GM19324 (cell line): ENCODE data around the gene OLIG1.

Experiments
- ATAC-seq: cut with Tn5 transposase; IDR thresholded peaks from one replicate; pipeline ENCODE4 v1.9.1; 2021; ENCODE audit warnings: mild to moderate bottlenecking, moderate library complexity; ENCODE audit not compliant: unreplicated experiment, low FRiP score

The OLIG1 gene

GRCh38 chr21:33059380-33059841 is 10.5 kb upstream of the OLIG1 start:
- ATAC-seq, result no peak

GRCh38 chr21:33061233-33061632 is 8.7 kb upstream of the OLIG1 start:
- ATAC-seq, result no peak

GRCh38 chr21:33063375-33063883 is 6.5 kb upstream of the OLIG1 start:
- no peak for ATAC-seq

DNA sequence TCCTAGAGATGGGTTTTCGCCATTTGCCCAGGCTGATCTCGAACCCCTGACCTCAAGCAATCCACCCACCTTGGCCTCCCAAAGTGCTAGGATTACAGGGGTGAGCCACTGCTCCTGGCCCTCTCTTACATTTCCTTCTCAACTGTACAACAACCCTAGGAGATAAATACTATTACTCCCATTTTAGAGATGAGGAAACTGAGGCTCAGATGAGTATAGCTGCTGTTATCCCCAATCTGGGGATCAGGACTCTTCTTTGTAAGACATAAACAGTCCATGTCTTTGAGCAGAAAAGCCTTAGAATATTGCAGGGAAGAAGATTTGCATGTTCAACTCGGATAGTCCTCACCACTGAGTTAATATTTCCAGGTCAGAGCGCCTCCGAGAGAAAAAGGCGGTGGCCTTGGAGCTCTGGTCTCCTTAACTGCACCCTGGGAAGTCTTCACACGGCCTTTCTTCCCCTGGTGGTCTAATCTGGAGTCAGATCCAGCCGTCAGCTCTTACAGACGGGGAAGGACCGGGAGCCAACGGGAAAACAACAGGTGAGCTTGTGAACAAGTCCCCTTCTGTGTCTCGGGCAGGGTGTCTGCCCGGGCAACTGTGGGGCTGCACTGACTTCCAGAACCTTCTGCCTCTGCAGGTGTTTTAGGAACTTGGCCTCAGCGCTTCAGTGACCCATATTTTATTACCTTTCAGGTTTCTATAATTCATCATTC is 5.9 kb upstream of the OLIG1 start:
- no peak for ATAC-seq

DNA sequence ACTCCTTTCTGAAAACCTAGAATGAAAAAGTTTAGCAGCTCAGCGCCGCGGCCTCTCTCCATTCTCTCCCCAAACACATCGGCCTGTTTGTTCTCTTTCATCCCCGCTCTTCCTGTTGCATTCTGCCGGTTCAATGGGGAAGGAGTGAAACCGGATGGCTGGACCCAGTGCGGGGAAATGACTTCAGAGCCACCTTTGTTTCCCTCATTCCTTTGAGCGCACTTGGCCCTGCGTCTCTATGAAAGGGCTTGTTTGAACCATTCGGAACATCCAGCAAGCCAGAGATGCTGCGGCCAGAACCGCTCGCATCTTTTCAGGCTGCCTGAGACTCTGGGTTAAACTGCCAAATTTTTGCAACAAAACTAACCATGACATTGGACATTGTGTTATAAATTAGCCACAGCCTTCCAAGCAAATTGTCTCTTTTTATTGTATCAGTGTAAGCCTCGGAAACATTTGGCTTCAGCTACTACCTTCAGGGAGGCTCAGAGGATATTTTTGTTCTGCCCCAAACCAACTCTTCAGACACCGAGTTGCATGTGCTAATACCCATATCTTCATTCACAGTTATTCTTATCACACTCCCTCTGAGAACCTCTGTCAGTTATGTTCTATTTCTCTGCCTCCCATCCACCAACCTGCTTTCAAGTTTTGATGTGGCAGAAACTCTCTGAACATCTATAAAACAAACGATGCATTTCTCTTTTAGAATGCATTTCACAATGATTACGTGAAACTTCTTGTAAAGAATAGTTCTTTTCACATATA is 5.1 kb upstream of the OLIG1 start:
- no peak for ATAC-seq

- ATAC-seq, result no peak
Measured at GRCh38 chr21:33067043-33067442, 2.9 kb upstream of the OLIG1 start.

GRCh38 chr21:33067457-33067856 is 2.5 kb upstream of the OLIG1 start:
- ATAC-seq, result no peak

DNA sequence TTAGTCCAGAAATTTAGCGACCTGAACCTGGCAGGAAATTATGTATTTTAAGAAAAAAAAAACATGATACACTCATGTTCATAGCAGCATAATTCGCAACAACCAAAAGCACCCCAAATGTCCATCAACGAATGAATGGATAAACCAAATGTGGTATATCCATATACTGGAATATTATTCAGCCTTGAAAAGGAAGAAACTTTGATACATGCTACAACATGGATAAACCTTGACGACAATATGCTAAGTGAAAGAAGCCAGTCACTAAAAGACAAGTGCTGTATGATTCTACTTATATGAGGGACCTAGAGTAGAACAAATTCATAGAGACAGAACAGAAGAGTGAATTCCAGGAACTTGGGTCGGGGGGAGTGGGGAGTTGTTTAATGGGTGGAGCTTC is 698 bp upstream of the OLIG1 start:
- ATAC-seq, result no peak

GRCh38 chr21:33069645-33069993 is 322 bp upstream of the OLIG1 start:
- ATAC-seq, result no peak

GRCh38 chr21:33070744-33070997 is 730 bp downstream of the OLIG1 start:
- no peak for ATAC-seq

DNA sequence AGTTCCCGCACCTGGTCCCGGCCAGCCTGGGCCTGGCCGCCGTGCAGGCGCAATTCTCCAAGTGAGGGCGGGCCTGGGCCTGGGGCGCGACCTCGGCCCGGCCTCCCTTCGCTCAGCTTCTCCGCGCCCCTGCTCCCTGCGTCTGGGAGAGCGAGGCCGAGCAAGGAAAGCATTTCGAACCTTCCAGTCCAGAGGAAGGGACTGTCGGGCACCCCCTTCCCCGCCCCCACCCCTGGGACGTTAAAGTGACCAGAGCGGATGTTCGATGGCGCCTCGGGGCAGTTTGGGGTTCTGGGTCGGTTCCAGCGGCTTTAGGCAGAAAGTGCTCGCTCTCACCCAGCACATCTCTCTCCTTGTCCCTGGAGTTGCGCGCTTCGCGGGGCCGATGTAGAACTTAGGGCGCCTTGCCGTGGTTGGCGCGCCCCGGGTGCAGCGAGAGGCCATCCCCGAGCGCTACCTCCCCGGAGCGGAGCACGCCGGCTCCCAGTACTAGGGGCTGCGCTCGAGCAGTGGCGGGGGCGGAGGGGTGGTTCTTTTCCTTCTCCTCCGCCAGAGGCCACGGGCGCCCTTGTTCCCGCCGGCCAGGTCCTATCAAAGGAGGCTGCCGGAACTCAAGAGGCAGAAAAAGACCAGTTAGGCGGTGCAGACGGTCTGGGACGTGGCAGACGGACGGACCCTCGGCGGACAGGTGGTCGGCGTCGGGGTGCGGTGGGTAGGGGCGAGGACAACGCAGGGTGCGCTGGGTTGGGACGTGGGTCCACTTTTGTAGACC is 1.2 kb downstream of the OLIG1 start:
- no peak for ATAC-seq

GRCh38 chr21:33071770-33072306 is 1.9 kb downstream of the OLIG1 start:
- no peak for ATAC-seq

DNA sequence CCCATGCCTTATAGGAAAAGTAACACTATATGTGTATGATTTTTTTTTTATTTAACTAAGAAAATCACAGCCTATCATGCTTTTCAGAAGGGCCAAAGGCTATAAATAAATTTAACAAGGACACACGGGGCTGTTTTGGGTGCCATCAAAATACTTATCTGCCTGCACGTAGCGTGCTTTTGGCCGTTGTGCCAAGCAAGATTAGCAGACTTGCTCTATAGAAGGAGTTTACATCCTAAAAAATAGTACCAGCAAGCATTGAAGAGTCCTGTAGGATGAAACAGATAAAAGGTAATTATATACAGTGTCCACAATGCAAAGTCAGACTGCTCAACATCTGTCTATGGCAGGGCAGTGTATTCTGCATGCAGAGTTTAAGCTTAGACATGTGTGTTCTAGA is 3.7 kb downstream of the OLIG1 start:
- ATAC-seq, result no peak

- no peak for ATAC-seq
Measured at GRCh38 chr21:33075128-33075527, 5.2 kb downstream of the OLIG1 start.

GRCh38 chr21:33075596-33076195 is 5.8 kb downstream of the OLIG1 start:
- ATAC-seq, result no peak

DNA sequence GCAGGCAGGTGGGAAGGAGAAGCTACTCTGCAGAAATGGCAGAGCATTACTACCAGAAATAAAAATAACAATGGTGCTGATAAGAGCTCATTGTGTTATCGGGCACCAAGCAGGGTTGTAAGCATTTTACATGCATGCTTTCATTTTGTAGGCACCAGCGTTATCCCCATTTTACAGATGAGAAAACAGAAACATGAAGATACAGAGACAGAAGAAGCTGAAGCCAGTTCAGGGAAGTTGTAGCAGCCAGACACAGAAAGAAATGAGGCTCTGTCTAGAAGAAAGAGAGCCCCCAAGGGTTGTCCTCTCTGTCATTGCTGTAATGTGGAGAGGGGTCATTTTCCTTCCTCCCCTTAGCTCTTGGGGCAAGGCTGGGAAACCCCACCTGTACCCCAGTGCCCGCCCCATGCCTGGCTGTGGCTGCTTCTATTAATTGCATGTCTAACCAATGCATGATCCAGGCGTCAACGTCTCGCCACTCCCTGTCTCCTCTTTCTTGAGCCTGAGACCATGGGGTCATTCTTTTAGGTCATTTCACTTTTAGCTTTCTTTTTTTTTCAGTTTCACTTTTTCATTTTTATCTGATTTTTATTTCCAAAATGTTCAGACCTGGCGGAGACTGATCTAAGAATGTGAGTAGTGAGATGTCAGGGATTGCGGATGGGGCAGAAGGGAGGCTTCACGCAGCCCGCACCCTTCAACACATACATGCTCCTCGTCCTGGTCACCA is 6.8 kb downstream of the OLIG1 start:
- no peak for ATAC-seq

DNA sequence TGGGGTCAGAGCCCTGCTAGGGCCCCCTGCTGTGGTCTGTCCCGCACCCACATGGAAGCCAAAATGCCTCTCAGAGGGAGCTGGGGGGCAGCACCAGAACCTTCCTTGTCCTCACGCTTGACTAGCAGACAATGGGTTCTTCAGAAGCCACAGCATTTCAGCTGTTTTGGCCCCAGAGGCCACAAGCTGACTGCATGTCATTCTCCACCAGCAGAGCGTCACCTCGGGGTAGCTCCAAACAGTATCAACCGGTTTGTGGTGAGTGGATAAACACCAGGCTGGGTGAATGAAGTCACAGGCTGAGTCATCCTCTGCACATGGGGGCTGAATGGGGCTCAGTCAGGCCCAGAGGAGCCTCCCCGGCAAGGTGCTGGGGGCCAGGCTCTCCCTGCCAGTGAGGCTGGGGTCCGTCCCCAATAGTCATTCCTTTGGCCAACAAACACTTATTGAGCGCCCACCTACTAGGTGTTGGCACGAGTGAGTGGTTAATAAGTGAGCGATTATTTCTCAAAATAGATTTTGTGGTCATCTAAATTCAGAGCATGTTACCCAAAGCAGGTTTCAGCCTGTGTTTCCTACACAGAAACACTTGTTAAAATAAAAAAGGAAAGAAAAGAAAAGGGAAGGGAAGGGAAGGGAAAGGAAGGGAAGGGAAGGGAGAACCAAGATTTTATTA is 9.1 kb downstream of the OLIG1 start:
- peak; percentile 87 for ATAC-seq

- ATAC-seq, result no peak
Measured at GRCh38 chr21:33080376-33080775, 10.4 kb downstream of the OLIG1 start.

GRCh38 chr21:33080776-33081175 is 10.8 kb downstream of the OLIG1 start:
- no peak for ATAC-seq

- ATAC-seq, result no peak
Measured at GRCh38 chr21:33088384-33088783, 18.4 kb downstream of the OLIG1 start.
